GM10266 (cell line): ENCODE data around the gene ARSI.

ENCODE experiments used
- DNase-seq: peaks from one replicate; pipeline ENCODE4 v3.0.0; 2012; ENCODE audit errors: extremely low spot score
- TF ChIP-seq, protein P1 (sequence below): IDR thresholded peaks from 2 replicates; pipeline ENCODE4 v1.5.1; 2012; ENCODE audit warnings: mild to moderate bottlenecking, low read depth; ENCODE audit not compliant: control insufficient read depth, insufficient read depth; ENCODE audit errors: missing control alignments

Gene ARSI

DNA sequence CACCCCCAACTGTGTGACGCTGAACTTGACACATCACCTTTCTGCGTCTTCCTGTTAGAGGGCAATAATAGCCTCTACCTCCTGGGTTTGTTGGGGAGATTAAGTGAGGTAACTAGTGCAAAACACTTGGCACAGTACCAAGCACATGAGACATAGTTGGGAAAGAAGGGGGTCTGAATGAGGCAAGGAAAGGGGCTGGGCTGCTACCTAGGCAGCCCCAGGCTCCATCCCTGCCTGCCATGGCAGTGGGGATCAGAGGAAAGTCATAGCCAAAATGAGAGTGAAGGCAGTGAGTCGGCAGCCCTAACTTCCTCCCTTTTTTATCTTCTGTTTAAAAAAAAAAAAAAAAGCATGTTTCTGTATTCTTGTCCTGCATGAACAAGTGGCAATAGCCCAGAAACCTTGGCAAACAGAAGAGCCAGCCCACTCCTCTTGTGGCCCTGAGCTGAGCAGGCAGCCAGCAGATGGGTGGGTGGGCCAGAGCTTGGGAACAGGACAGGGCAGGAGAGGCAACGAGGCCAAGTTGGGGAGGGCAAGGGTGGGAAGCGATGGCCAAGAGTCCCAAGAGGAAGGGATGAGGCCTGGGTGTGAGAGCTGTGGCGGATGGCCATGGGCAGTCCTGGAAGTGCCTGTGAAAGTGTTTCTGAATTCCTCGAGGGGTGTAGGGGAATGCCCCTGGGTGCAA lies 24.5 kb downstream of the ARSI start:
- TF ChIP-seq, protein P1, sequence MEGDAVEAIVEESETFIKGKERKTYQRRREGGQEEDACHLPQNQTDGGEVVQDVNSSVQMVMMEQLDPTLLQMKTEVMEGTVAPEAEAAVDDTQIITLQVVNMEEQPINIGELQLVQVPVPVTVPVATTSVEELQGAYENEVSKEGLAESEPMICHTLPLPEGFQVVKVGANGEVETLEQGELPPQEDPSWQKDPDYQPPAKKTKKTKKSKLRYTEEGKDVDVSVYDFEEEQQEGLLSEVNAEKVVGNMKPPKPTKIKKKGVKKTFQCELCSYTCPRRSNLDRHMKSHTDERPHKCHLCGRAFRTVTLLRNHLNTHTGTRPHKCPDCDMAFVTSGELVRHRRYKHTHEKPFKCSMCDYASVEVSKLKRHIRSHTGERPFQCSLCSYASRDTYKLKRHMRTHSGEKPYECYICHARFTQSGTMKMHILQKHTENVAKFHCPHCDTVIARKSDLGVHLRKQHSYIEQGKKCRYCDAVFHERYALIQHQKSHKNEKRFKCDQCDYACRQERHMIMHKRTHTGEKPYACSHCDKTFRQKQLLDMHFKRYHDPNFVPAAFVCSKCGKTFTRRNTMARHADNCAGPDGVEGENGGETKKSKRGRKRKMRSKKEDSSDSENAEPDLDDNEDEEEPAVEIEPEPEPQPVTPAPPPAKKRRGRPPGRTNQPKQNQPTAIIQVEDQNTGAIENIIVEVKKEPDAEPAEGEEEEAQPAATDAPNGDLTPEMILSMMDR = no peak
- DNase-seq = no peak

DNA sequence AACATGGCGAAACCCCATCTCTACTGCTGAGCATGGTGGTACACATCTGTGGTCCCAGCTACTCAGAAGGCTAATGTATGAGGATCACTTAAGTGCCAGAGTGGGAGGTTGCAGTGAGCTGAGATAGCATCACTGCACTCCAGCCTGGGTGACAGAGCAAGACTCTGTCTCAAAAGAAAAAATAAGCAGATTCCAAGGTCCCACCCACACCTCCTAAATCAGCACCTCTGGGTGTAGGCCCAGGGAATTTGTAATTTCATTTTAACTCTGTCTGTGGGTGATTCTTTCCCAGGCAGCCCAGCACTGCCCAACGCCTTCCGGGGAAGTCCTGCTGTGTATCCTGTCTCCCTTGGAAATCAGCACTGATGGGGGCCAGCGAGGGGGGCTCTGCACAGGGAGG lies 25.7 kb downstream of the ARSI start:
- TF ChIP-seq, protein P1 = no peak
- DNase-seq = no peak

DNA sequence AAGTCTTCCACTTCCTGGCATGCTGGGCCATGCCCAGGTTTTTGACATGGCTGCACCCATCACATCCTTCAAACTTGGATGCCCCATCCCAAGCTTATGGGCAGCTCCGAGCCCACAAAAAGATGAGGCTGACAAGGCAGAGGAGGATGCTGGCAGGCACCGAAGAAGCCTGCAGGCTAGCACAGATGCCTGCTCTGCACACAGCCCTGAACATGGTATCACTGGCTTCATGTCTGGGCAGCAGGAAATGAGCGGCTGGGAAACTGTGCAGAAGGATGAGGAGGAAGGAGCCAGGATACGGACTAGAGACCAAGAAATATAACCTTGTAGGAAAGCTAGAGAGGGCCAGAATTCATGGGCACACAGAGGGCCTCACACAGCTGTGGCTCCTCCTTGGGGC lies 27.9 kb downstream of the ARSI start:
- TF ChIP-seq, protein P1 = no peak
- no peak for DNase-seq

DNA sequence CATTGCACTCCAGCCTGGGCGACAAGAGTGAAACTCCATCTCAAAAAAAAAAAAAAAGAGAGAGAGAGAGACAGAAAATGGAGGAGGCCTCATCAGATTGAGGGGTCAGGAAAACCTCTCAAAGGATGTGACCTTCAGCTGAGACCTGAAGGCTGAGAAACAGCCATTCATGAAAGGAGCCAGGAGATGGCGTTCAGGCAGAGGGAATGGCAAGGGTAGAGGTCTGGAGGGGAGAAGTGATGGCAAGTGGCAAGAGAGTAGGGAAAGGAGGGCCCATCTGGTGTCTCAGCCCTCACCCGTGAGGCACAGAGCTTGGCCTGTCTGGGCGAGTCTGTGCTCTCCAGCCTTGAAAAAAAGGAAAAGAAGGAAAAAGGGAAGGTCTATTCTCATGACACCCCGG lies 30.2 kb downstream of the ARSI start:
- peak; percentile 41 for DNase-seq
- TF ChIP-seq, protein P1 = peak; percentile 44

DNA sequence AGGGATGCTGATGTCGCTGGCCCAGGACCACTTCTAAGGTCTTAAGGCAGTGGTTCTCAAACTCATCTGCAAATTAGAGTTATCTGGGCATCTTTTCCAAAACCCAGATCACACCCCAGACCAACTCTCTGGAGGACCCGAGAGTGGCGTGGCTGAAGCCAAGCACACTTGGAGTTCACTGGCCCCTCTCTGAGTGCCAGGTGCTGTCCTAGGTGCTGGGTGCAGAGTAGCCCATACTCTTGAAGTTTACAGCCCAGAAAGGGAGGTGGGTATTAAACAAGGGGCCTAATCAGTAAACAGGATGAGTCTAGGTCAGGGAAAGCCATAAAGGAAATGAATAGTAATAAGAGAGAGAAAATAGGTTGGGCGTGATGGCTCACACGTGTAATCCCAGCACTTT lies 30.8 kb downstream of the ARSI start:
- DNase-seq = no peak
- TF ChIP-seq, protein P1 = no peak

DNA sequence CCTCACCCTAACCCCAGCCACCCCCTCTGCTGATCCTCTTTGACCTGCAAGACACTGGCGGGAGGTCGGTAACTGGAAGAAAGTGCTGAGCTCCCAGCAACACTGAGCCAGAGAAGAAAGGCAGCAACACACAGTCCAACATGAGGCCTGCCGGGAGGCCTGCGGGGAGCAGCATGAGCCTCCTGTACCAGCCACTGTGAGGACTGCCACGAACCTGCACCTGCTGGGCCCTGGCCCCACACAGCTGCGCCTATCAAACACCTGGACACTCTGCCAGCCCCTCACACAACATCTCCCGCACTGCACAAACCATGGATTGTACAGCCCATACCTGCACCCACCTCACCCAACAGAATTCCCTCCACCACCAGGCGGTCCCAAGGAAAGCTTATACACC lies 31.4 kb downstream of the ARSI start:
- TF ChIP-seq, protein P1 = no peak
- DNase-seq = no peak

DNA sequence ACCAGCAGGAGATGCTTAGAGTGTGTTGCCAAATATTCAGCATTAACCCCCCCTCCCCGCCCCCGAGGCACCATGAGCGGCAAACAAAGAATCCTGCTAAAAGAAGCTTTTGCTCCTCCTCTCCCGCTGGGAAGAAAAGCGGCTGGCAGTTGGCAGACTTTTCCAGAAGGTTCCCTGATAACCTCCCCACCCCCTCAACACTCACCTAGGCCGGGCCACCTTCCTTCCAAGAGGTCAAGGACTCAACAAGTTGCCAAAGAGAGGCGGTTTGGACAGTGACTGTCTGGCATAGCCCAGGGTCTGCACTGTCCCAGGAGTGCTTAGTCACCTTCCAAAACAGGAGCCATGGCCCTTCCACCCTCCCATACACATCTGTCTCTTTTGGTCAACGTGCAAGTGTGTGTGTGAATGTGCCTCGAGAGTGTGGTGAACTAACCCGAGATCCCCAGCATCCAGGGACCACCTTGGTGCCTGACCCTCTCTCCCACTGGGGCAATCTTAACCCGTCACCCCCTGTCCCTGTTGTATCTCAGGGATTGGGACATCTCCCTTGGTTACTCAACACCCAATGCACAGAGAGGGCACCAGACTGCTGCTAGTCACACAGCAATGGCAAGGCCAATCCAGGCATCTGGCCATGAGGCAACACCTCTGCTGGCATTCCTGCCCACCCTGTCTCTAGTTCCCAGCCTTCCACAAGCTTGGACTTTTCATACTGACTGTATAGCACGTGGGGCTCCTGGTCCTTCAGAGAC lies 32.0 kb downstream of the ARSI start:
- TF ChIP-seq, protein P1 = no peak
- no peak for DNase-seq
